Mammary epithelial cell (primary cell): ENCODE results near the gene SIVA1.

Experiments
- CTCF ChIP-seq, 2 donors: IDR thresholded peaks in 1 of 2; conservative IDR thresholded peaks in 1 of 2; 2 replicates each; pipeline ENCODE4 v1.5.1; 2011 to 2012; ENCODE audit warnings: inconsistent platforms in 2 of 2, low read length in 2 of 2, mild to moderate bottlenecking in 2 of 2, control low read depth in 1 of 2, low read depth in 1 of 2; ENCODE audit not compliant: insufficient read depth in 1 of 2; ENCODE audit errors: extremely low read depth in 1 of 2
- EZH2 ChIP-seq: IDR thresholded peaks from 2 replicates; pipeline ENCODE4 v1.6.1; 2012; ENCODE audit warnings: low read length, inconsistent platforms, borderline replicate concordance

GRCh38 chr14:104767634-104767918 is 14.6 kb downstream of the SIVA1 start:
- TF ChIP-seq CTCF (conservative IDR thresholded peaks at IDR 0.05 in 1 of 2, IDR thresholded peaks at IDR 0.05 in 1 of 2; ENCODE audit: extremely low read depth in 1 of 2, insufficient read depth in 1 of 2, low read depth in 1 of 2, low read length in 2 of 2): no peak
- no peak for TF ChIP-seq EZH2
